CD1c-positive myeloid dendritic cell (primary cell): ENCODE measurements around the gene FSIP1.

Experiments used
- DNase-seq: peaks from one replicate; pipeline ENCODE4 v3.0.0-alpha.2; 2016; ENCODE audit errors: extremely low spot score

The FSIP1 gene

DNA sequence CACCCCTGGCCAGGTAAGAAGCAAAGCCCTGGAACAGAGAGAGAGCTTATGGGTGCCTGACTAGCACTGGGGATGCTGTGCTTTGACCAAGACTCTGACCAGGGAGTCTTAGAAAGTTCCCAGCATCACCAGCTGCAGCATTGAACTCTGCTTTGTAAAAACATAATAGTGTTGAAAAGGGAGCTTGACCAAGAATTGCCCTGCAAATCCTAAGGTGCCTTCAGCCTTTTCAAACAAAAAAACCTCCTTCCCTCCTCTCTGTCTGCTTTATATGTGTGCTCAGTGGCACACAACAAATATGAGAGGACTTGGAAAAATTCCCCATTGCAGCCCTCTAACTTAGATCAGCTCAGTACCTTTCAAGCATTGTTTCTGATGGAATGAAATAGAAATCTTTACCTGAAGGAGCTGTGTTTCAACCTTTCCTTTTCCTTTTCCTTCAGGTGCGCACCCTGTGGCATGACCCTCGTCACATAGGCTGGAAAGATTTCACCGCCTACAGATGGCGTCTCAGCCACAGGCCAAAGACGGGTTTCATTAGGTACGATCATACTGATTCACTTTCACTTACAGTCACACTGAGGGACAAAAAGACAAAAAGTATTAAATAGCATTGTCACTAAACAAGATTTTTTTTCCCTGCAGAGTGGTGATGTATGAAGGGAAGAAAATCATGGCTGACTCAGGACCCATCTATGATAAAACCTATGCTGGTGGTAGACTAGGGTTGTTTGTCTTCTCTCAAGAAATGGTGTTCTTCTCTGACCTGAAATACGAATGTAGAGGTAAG lies 188.8 kb downstream of the FSIP1 start:
- no peak for DNase-seq

DNA sequence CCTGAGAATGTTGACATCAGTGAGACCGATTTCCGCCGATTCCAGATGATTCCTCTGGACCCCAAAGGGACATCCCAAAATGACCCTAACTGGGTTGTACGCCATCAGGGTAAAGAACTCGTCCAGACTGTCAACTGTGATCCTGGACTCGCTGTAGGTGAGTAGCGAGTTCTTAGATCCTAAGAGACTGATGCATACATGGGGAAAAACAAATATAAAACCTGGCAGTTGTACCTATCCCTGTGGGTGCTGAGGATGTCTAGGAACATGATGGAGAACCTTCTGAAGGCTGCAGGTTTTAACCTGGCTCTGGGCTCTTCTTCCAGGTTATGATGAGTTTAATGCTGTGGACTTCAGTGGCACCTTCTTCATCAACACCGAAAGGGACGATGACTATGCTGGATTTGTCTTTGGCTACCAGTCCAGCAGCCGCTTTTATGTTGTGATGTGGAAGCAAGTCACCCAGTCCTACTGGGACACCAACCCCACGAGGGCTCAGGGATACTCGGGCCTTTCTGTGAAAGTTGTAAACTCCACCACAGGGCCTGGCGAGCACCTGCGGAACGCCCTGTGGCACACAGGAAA lies 189.5 kb downstream of the FSIP1 start:
- no peak for DNase-seq

DNA sequence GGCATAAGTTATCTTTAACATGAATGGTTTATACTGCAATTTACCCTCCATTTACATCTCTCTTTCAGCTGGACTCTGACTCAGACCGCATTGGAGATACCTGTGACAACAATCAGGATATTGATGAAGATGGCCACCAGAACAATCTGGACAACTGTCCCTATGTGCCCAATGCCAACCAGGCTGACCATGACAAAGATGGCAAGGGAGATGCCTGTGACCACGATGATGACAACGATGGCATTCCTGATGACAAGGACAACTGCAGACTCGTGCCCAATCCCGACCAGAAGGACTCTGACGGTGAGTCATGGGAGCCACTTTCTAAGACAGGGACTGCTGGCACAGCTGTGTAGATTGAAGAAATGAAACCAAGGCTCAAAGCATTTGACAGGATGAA lies 190.1 kb downstream of the FSIP1 start:
- no peak for DNase-seq

DNA sequence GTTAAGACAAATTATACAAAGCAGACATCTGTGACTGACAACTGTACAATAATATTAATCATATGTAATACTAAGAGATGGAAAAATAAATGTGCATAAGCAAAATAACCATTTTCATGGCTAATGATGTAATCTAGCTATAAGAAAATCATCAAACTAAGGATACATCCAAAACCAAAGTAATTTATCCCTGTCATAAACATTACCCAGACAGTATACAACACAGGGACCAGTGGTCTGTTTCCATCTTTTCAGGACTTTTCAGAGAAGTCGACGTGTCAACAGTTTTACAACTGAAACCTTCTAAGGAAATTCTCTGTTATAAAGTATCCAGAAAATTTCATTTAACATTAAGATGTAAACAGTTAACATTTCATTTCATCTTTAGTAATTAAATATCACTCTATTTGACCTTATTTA lies 190.7 kb downstream of the FSIP1 start:
- no peak for DNase-seq

DNA sequence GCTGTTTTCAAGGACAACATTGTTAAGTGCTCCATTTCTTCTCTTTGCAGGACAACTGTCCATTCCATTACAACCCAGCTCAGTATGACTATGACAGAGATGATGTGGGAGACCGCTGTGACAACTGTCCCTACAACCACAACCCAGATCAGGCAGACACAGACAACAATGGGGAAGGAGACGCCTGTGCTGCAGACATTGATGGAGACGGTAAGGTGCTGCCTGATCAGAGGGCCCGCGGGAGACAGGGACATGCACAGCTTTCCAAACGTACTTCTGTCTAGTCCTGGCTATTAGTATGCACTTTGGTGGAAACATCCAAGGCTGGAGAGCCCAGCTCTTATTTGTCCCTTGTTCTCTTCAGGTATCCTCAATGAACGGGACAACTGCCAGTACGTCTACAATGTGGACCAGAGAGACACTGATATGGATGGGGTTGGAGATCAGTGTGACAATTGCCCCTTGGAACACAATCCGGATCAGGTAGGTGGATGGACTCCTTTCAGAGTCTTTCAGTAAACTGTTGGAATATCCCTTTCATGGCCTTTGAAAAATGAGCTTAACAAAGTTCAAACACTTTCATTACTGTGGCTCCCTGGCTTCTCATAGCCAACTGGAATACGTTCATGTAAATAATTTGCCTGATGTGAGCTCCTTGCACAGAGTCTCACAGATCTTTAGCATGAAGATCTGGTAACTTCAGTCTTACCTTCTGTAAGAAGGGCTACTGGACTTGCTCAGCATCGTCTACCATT lies 191.3 kb downstream of the FSIP1 start:
- no peak for DNase-seq

DNA sequence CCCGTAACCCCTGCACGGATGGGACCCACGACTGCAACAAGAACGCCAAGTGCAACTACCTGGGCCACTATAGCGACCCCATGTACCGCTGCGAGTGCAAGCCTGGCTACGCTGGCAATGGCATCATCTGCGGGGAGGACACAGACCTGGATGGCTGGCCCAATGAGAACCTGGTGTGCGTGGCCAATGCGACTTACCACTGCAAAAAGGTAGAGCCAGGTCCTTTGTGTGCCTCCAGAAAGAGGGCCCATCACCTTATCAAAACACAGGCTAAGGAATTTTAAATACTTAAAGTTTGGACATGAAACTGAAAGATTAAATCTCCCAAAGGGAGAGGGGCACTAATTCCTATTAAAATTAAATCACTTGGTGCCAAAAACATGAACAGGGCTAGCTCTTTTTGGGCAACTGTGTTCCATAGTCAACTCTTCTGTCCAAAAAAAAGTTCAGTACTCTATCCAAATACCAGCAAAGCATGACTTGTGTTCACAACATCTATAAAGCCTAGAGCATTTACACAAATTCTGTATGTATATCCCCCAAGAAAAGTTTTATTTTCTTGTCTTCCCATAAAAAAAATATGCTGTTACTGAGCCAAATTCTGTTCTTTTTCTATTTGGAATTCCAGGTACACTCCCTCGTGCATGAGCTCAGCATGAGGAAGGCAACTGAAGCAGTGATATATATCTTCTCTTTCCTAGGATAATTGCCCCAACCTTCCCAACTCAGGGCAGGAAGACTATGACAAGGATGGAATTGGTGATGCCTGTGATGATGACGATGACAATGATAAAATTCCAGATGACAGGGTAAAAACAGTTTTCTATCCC lies 192.6 kb downstream of the FSIP1 start:
- DNase-seq, result no peak

DNA sequence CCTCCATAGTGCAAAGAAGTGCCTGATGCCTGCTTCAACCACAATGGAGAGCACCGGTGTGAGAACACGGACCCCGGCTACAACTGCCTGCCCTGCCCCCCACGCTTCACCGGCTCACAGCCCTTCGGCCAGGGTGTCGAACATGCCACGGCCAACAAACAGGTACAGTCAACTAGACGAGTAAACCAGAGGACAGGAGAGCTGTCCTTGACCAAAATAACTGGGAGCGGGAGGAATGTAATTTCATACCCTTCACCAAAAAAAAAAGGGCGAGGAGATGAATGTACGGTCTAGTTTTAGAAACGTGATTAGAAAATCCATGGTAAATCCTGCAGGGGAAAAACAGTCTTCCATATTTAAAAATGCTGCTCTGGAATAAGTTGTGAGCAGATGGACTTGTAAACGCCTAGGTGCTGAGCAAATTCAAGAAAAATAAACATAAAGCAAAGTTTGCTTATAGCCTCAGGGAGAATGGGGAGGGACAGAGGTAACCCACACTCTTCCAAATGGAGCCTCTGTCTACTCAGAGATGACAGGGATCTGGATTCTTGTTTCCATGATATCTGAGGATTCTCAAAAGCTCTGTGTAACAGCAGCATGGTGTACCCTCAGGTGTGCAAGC lies 193.3 kb downstream of the FSIP1 start:
- DNase-seq, result no peak

DNA sequence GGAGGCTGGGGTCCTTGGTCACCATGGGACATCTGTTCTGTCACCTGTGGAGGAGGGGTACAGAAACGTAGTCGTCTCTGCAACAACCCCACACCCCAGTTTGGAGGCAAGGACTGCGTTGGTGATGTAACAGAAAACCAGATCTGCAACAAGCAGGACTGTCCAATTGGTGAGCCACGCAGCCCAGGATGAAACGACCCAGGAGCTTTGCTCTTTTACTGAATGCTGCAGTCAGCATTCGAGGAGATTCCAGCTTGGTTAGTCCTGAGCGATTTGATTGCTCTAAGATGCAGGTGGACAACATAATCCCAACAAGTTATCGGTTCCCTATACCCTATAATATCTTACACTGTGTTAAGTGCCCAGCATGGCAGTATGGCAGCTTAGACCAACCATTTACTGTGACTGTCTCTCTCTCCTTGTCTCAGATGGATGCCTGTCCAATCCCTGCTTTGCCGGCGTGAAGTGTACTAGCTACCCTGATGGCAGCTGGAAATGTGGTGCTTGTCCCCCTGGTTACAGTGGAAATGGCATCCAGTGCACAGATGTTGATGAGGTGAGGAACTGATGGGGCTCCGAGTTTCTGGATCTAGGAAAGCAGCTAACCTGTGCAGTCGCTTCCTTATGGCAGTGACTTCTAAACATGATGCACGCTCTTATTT lies 194.0 kb downstream of the FSIP1 start:
- no peak for DNase-seq

DNA sequence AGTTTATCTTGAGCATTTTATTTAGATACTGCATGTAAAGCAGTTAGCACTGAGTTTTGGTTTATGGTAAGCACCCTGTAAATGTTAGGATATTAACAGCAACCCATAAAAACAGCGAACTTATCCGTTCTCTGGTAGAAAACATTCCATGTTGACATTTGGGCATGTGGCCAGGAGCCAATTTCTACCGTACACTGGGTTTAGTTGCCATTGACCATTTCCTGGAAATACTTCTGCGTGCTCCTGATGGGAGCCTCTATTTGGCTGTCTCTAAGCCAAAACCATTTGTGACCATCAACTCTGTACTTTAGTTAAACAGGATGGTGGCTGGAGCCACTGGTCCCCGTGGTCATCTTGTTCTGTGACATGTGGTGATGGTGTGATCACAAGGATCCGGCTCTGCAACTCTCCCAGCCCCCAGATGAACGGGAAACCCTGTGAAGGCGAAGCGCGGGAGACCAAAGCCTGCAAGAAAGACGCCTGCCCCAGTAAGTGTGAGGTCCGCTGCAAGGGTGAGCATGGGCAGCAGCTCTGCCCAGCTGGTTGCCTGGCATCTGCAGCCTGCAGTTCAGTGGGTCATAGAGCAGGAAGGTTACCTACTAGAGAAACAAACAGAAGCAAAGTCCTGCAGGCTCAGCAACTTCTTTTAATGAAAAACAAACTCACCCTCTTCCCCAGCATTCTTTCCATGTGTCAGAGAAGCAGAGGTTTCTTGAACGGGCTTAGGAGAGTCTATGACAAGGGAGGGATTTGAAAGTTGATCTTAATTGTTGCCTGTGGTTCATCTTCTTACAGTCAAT lies 194.7 kb downstream of the FSIP1 start:
- no peak for DNase-seq

DNA sequence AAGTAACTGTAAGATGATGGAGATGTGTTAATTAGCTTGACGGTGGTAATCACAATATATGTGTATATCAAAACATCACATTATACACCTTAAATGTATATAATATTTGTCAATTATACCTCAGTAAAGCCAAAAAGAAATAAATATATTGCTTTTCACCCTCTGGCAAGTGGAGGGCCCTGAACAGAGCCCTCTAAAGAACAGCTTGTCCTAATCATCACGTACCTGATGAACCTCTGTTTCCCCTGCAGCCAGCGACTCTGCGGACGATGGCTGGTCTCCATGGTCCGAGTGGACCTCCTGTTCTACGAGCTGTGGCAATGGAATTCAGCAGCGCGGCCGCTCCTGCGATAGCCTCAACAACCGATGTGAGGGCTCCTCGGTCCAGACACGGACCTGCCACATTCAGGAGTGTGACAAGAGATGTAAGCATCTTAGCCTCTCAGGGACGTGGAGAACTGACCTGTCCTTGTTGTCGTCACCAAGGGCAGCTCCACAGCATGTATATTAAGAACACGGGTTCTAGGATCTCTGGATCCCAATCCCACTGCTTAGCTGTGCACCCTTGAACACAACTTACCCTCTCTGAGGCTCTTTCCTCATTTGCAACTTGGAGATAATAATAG lies 195.4 kb downstream of the FSIP1 start:
- DNase-seq, result no peak

DNA sequence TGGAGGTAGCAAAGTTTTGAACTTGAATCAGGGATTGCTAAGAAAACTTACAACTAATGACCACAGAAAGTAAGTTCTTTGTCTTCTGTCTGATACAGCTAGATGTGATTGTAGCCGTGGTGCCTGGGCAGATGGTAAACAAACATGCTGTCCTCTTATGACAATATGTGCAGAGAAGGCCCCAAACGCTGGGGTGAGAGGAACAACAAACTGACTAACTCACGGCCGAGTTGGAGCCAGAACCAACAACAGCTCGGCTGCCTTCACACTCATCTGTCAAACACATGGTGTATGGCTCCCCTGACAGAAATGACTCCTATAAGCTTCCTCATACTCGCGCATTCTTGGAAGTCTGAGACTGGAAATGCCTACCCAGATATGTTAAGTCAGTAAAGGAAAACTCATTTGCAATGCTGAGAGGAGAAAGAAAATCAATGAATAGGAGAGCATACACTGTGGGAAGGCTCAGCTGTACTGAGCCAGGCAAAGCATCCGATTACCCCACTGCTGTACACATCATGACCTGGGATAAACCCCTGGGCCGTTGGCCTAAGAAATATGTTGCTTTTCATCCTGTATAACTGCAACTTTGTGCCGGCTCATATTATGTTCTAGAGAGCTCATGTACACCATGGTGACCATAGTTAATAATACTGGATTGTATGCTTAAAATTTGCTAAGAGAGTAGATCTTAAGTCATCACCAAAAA lies 196.1 kb downstream of the FSIP1 start:
- no peak for DNase-seq

DNA sequence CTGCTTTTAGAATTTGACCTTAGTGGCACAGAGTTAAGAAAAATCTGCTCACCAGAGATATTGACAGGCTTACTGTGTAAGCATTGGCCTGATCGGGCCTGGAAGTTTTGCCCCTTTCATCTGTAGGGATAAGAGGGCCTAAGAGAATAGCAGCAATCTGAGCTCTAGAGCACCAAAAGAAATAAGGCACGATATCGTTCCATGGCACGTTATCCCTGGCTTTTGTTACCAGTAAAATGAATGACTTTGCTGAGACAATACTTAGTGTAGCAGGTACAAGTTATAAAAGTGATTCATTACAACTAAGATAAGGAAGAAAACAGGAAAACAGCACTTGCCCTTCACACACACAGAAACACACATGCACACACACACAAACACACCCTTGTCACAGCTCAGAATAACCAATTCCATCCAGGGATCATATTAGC lies 196.8 kb downstream of the FSIP1 start:
- no peak for DNase-seq

DNA sequence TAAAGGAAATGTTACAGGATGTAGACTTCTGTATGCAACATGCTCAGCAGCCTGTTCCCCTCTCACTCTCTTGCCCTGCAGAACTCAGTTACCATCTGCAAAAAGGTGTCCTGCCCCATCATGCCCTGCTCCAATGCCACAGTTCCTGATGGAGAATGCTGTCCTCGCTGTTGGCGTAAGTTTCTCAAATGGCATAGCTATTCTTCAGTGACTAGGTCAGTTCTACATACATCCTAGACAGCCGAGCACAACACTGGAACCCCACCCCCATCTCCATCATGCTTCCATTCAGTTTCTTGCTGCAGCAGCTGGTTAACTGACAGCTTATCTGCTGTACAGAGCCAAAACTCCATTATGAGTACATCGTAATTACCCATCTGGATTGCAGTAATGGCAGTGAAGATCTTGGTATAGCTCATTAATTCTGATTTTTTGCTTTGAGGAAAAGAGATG lies 197.2 kb downstream of the FSIP1 start:
- DNase-seq, result no peak

DNA sequence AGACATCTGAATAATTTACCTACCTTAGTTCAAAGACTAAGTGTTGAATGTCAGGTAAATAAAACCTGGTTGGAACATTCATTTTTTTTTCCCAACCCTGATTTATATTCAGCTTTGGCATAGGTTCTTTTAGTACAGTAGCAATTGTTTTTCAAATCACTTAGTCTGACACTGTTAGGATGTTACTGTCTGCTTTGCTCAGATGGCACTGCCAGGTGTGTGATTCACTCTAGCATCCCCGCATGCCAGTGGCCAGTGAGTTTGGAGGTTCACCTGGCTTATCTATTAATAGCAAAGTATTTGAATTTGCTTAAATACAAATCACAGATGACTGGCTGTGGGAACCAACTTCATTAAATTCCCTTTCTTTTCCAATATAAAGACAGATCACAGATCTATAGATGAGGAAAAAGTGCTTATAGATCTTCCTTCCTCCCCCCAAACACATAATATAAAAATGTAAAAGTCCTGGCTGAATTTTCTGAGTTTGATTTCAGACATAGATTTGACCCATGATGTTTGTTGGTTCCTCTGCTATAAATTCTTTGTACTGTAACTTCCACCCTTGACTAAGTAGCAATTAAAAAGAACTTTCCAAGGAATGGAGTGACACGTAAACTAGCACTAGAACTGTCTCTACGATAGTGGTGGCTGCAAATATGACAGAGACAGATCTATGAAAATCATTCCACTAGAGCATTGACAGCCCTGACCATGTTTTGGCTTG lies 197.8 kb downstream of the FSIP1 start:
- DNase-seq, result no peak

DNA sequence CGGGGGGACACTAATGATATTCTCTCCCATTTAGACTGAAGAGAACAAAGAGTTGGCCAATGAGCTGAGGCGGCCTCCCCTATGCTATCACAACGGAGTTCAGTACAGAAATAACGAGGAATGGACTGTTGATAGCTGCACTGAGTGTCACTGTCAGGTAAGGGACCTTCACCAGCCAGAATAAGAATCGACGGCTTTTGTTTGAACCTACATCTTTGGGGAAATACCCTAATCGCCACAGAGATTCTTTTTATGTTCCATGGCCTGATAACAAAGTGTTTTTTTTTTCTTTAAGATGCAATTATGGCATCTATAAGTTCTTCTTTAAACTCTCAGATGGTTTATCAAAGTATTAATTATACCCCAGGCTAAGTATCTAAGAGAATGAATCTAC lies 198.4 kb downstream of the FSIP1 start:
- no peak for DNase-seq

DNA sequence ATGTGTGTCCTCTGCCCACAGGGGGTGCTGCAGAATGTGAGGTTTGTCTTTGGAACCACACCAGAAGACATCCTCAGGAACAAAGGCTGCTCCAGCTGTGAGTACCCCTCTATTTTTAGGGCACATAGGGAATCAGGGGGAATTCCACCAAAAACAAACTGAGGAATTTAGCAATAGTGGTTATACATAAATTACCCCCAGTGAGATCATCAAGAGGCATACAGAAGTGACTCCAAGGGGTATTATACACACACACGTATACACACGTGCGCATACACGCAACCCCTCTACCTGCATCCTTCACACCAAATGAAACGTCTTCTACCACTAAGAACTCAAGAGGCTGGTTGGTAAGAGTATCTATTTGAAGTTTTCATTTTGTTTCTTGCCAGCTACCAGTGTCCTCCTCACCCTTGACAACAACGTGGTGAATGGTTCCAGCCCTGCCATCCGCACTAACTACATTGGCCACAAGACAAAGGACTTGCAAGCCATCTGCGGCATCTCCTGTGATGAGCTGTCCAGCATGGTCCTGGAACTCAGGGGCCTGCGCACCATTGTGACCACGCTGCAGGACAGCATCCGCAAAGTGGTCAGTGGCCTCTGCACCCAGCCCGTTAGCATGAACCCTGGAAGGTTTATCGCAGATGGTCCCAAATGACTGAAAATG lies 198.9 kb downstream of the FSIP1 start:
- DNase-seq, result peak; percentile 9

DNA sequence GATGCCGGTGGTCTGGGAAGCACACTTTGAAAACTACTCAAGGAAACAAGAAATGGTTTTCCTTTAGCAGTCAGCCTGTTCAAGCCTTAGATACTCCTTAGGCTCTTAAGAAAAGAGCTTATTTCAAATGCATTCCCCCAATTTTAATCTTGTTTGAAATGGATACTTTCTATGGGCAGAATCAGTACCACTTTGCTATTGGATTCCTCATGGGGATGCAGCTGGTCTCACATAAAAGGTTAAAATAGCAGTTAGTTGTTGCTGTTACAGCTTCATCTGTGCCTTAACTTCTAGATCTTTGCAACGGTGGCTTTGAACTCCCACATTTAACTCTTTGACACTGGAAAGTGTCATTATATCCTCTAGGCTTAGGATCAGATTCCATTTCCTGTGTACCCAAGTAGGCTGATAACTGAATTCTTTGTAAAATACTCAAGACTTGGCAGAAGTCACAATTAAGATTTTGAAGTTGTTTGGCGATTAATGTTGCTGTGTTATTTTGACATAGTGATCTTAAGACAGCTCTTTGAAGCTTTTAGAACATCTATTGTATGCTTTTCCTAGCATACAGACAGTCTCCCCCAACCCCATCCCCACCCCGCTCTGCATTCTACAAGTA lies 199.6 kb downstream of the FSIP1 start:
- no peak for DNase-seq
